Omental fat pad (tissue), 4 donors: ENCODE results near the gene DPP8. TPM values are rescaled to one million over a fixed set of nuclear protein-coding genes. Genes with fewer than 3 reads are reported as not detected.

ENCODE experiments used
- ATAC-seq: fragments of 150-250 bp; one replicate; pipeline ENCODE4 v1.9.1; 2016; ENCODE audit warnings: mild to moderate bottlenecking, moderate library complexity; ENCODE audit not compliant: low FRiP score
- DNase-seq: peaks from one replicate; pipeline ENCODE4 v3.0.0-alpha.2; 2019; ENCODE audit warnings: low spot score
- CTCF ChIP-seq, 3 donors: fragments of 450-650 bp; IDR thresholded peaks; one replicate each; pipeline ENCODE4 v1.5.1; 2016 to 2017; ENCODE audit warnings: antibody characterized with exemption in 3 of 3, mild to moderate bottlenecking in 3 of 3, moderate library complexity in 2 of 3
- total RNA-seq, 4 donors: library from RNA; depleted of rRNA; stranded (reverse); fragments of >200 nt; gene quantifications; one replicate each; pipeline ENCODE4 v1.1.0, GENCODE V29; 2016

The DPP8 gene
- total RNA-seq = 10 to 100 TPM; 25.1 to 53.3 (median 29.6) TPM

- ATAC-seq (peak; percentile 99), DNase-seq (peak; percentile 63)
- no peak for TF ChIP-seq CTCF (IDR thresholded peaks at IDR 0.05)
Measured at GRCh38 chr15:65516997-65517865, at the start of gene DPP8. Gene DPP8, minus strand, starts transcription at chr15:65517689. Its CDS starts 5,136 bp downstream, at chr15:65512553.

- DNase-seq = no peak
- no peak for ATAC-seq
- no peak for TF ChIP-seq CTCF (IDR thresholded peaks at IDR 0.05)
Measured at GRCh38 chr15:65561934-65562333, 44.4 kb upstream of the DPP8 start.

GRCh38 chr15:65559941-65560340, 42.5 kb upstream of the DPP8 start:
- ATAC-seq = no peak
- DNase-seq = no peak
- no peak for TF ChIP-seq CTCF (IDR thresholded peaks at IDR 0.05)

- ATAC-seq = no peak
- no peak for DNase-seq
- TF ChIP-seq CTCF (IDR thresholded peaks at IDR 0.05) = no peak
Measured at GRCh38 chr15:65558997-65559760, 41.7 kb upstream of the DPP8 start.

GRCh38 chr15:65558336-65558735, 40.8 kb upstream of the DPP8 start:
- ATAC-seq (no peak), DNase-seq (no peak)
- TF ChIP-seq CTCF (IDR thresholded peaks at IDR 0.05) = no peak

GRCh38 chr15:65556622-65557021, 39.1 kb upstream of the DPP8 start:
- TF ChIP-seq CTCF (IDR thresholded peaks at IDR 0.05) = no peak
- ATAC-seq (no peak), DNase-seq (no peak)
